Transverse colon (tissue), 4 donors: ENCODE measurements around the gene ZFP64.

Experiments
- POLR2AphosphoS5 ChIP-seq, 3 donors: sonication (generic); formaldehyde crosslinking; IDR thresholded peaks; one replicate each; pipeline ENCODE4 v1.6.1; 2016; ENCODE audit warnings: antibody characterized with exemption in 3 of 3
- TF ChIP-seq, protein P1 (sequence below), 5 experiments: fragments of 200-600 bp in 3 of 5; fragments of 450-650 bp in 2 of 5; sonication (generic) in 3 of 5; IDR thresholded peaks; 1 replicate in 2 of 5; 2 replicates in 3 of 5; pipeline ENCODE4 v1.5.1; 2016 to 2017; ENCODE audit warnings: antibody characterized with exemption in 5 of 5, inconsistent platforms in 3 of 5, mild to moderate bottlenecking in 2 of 5, moderate library complexity in 1 of 5

DNA sequence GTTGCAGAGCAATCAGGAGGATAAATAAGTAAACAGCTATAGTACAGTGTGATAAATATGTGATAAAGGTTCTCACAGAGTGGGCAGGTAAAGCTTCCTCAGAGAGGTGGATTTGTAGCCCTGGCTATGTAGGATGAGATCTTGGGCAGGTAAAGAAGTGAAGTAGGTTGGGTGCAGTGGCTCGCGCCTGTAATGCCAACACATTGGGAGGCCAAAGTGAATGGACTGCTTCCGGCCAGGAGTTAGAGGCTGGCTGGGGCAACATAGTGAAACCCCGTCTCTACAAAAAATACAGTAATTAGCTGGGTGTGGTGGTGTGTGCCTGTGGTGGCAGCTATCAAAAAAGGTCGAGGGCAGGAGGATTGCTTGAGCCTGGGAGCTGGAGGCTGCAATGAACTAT lies 72.9 kb downstream of the ZFP64 start:
- TF ChIP-seq, protein P1, sequence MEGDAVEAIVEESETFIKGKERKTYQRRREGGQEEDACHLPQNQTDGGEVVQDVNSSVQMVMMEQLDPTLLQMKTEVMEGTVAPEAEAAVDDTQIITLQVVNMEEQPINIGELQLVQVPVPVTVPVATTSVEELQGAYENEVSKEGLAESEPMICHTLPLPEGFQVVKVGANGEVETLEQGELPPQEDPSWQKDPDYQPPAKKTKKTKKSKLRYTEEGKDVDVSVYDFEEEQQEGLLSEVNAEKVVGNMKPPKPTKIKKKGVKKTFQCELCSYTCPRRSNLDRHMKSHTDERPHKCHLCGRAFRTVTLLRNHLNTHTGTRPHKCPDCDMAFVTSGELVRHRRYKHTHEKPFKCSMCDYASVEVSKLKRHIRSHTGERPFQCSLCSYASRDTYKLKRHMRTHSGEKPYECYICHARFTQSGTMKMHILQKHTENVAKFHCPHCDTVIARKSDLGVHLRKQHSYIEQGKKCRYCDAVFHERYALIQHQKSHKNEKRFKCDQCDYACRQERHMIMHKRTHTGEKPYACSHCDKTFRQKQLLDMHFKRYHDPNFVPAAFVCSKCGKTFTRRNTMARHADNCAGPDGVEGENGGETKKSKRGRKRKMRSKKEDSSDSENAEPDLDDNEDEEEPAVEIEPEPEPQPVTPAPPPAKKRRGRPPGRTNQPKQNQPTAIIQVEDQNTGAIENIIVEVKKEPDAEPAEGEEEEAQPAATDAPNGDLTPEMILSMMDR (IDR thresholded peaks at IDR 0.05): no peak
- no peak for TF ChIP-seq POLR2AphosphoS5 (IDR thresholded peaks at IDR 0.05)
